ENCODE measurements around the gene ZNF512. TPM values are rescaled to one million over a fixed set of nuclear protein-coding genes. Genes with fewer than 3 reads are reported as not detected.

Gene ZNF512
- total RNA-seq, 1 experiment from 2014 or later: 61.3 TPM

DNA sequence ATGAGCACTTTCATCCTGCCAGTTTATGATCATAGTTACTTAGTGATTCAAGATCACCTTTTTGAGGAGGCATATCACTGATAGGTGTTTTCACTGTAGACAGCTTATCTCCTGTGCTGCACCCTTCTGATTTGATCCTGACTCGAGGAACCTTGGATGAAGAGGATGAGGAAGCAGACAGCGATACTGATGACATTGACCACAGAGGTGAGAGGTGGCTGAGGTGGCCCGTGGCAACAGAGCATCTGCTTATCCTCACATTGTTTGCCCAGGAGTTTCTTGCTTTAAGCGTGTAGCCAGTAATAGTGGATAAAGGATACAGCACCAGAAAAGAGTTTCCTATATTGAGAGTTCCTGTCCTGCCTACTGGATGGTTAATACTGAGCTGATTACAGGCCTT is 64.9 kb downstream of the ZNF512 start:
- Histone ChIP-seq H3K36me3 (ENCODE audit: insufficient read depth, low read length, poor library complexity, severe bottlenecking) (peaks cover 68% of the 10 kb centered on the region), H3K27me3 (replicated peaks; ENCODE audit: insufficient read depth, low read depth, low read length, poor library complexity) (no peaks in the 10 kb centered on the region), H3K9me3 (ENCODE audit: low read depth, low read length, poor library complexity, severe bottlenecking) (no peaks in the 10 kb centered on the region), H3K4me3 (ENCODE audit: low read depth, low read length, poor library complexity, severe bottlenecking) (no peak overlapping the region), H3K4me1 (ENCODE audit: insufficient read depth, low read length, poor library complexity, severe bottlenecking) (no peaks in the 10 kb centered on the region), H3K27ac (ENCODE audit: low read depth, low read length, poor library complexity, severe bottlenecking) (no peak overlapping the region)
- POLR2A ChIA-PET (ENCODE audit: low non-redundant PET): no interaction called here
- TF ChIP-seq, protein P1, sequence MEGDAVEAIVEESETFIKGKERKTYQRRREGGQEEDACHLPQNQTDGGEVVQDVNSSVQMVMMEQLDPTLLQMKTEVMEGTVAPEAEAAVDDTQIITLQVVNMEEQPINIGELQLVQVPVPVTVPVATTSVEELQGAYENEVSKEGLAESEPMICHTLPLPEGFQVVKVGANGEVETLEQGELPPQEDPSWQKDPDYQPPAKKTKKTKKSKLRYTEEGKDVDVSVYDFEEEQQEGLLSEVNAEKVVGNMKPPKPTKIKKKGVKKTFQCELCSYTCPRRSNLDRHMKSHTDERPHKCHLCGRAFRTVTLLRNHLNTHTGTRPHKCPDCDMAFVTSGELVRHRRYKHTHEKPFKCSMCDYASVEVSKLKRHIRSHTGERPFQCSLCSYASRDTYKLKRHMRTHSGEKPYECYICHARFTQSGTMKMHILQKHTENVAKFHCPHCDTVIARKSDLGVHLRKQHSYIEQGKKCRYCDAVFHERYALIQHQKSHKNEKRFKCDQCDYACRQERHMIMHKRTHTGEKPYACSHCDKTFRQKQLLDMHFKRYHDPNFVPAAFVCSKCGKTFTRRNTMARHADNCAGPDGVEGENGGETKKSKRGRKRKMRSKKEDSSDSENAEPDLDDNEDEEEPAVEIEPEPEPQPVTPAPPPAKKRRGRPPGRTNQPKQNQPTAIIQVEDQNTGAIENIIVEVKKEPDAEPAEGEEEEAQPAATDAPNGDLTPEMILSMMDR (conservative IDR thresholded peaks at IDR 0.05; ENCODE audit: low read depth, low read length): no peak
- no peak for TF ChIP-seq EZH2 (IDR thresholded peaks at IDR 0.05; ENCODE audit: borderline replicate concordance, low read depth, low read length, poor library complexity, severe bottlenecking)
- CTCF ChIA-PET: no interaction called here
- BruUV-seq (replicated peaks): no TSS peak
- intact Hi-C loops (cut with micrococcal nuclease; ENCODE audit: unreplicated experiment): no loop called here
- no peak for DNase-seq (ENCODE audit: low spot score)

DNA sequence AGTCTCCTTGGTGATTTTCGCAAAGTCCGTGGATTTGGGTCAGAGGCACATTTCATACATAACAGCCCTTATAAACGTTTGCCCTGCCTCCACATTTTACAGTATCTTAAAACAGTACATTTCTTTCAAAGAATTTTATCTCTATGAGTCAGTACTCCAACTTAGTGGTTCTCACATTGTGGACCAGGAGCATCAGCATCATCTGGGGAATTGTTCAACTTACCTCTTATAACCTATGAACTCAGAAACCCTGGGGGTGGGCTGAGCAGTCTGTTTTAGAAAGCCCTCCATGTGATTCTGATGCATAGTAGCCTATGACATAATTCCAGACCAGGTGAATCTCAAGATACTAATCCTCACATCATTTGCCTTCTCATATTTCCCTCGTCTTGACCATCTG is 68.2 kb downstream of the ZNF512 start:
- no TSS peak for BruUV-seq (replicated peaks)
- ChIA-PET CTCF (no interaction called here), POLR2A (ENCODE audit: low non-redundant PET) (no interaction called here)

DNA sequence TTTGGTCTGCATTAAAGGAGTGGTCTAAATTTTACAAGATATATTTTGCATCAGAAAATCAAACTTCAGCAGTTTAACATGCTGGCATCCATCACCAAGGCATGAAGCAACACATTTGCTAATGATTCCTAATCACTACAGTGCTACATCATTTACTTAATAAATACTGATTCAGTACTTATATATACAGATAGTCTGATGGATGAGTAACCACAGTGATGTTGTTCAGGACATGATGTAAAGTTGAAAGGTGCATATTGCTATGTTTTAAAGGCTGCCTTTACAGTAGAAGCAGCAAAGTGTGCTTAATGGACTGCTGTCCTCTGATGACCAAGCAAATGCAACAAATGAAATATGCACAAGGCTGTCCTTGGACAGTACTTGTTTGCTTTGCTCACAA is 69.5 kb downstream of the ZNF512 start:
- no TSS peak for BruUV-seq (replicated peaks)
- no peaks in the 10 kb centered on the region for H3K4me1 ChIP-seq (ENCODE audit: insufficient read depth, low read length, poor library complexity, severe bottlenecking)
- CTCF ChIA-PET: no interaction called here
- no peaks in the 10 kb centered on the region for H3K27me3 ChIP-seq (replicated peaks; ENCODE audit: insufficient read depth, low read depth, low read length, poor library complexity)
- no peak overlapping the region for H3K4me3 ChIP-seq (ENCODE audit: low read depth, low read length, poor library complexity, severe bottlenecking)
- intact Hi-C loops (cut with micrococcal nuclease; ENCODE audit: unreplicated experiment): no loop called here
- no peak for DNase-seq (ENCODE audit: low spot score)
- TF ChIP-seq, protein P1 (conservative IDR thresholded peaks at IDR 0.05; ENCODE audit: low read depth, low read length): no peak
- TF ChIP-seq EZH2 (IDR thresholded peaks at IDR 0.05; ENCODE audit: borderline replicate concordance, low read depth, low read length, poor library complexity, severe bottlenecking): no peak
- H3K9me3 ChIP-seq (ENCODE audit: low read depth, low read length, poor library complexity, severe bottlenecking): no peaks in the 10 kb centered on the region
- H3K36me3 ChIP-seq (ENCODE audit: insufficient read depth, low read length, poor library complexity, severe bottlenecking): peaks cover 82% of the 10 kb centered on the region
- POLR2A ChIA-PET (ENCODE audit: low non-redundant PET): no interaction called here
- no peak overlapping the region for H3K27ac ChIP-seq (ENCODE audit: low read depth, low read length, poor library complexity, severe bottlenecking)

More for the DNA sequence above, 68.2 kb downstream of the ZNF512 start:
- Histone ChIP-seq H3K27ac (ENCODE audit: low read depth, low read length, poor library complexity, severe bottlenecking) (no peak overlapping the region), H3K9me3 (ENCODE audit: low read depth, low read length, poor library complexity, severe bottlenecking) (no peaks in the 10 kb centered on the region), H3K36me3 (ENCODE audit: insufficient read depth, low read length, poor library complexity, severe bottlenecking) (peaks cover 77% of the 10 kb centered on the region), H3K4me3 (ENCODE audit: low read depth, low read length, poor library complexity, severe bottlenecking) (no peak overlapping the region), H3K4me1 (ENCODE audit: insufficient read depth, low read length, poor library complexity, severe bottlenecking) (no peaks in the 10 kb centered on the region), H3K27me3 (replicated peaks; ENCODE audit: insufficient read depth, low read depth, low read length, poor library complexity) (no peaks in the 10 kb centered on the region)
- intact Hi-C loops (cut with micrococcal nuclease; ENCODE audit: unreplicated experiment): no loop called here
- no peak for DNase-seq (ENCODE audit: low spot score)
- TF ChIP-seq, protein P1 (conservative IDR thresholded peaks at IDR 0.05; ENCODE audit: low read depth, low read length): no peak
- no peak for TF ChIP-seq EZH2 (IDR thresholded peaks at IDR 0.05; ENCODE audit: borderline replicate concordance, low read depth, low read length, poor library complexity, severe bottlenecking)

Data from A673 (cell line).